ENCODE results near the gene PADI4. TPM values are rescaled to one million over a fixed set of nuclear protein-coding genes. Genes with fewer than 3 reads are reported as not detected.

The PADI4 gene
- not detected in 2 replicates for total RNA-seq

GRCh38 chr1:17307946-17308345 is at the start of gene PADI4:
Gene PADI4 (plus strand): TSS chr1:17308197. CDS start chr1:17308223, 26 bp downstream.

GRCh38 chr1:17371896-17372295 is 63.9 kb downstream of the PADI4 start, which contains the start of gene PADI6:
Gene PADI6 (plus strand): TSS chr1:17372196. CDS start chr1:17372246, 50 bp downstream.

Other genes starting within 250 kb of the PADI4 start
- gene PADI2, start 188.7 kb upstream of the PADI4 start, total RNA-seq = 5.2 and 9.3 TPM in 2 replicates
- 1.3 and 2.4 TPM in 2 replicates for gene PADI1, start 103.1 kb upstream of the PADI4 start, total RNA-seq
- 0.16 TPM in 1 of 2 replicates, not detected in the other for gene PADI3, start 59.1 kb upstream of the PADI4 start, total RNA-seq
- not detected in 2 replicates for gene PADI6, start 64.0 kb downstream of the PADI4 start, total RNA-seq
- 60.7 and 79.4 TPM in 2 replicates for gene RCC2, start 131.5 kb downstream of the PADI4 start, total RNA-seq
- 13.0 and 29.3 TPM in 2 replicates for gene ARHGEF10L, start 231.5 kb downstream of the PADI4 start, total RNA-seq

Measured in mesangial cell (primary cell).